ENCODE results near the gene METTL1. TPM values are rescaled to one million over a fixed set of nuclear protein-coding genes. Genes with fewer than 3 reads are reported as not detected.

The METTL1 gene
- total and polyA plus RNA-seq, 11 donors: 0.95 to 28.5 (median 7.9) TPM

DNA sequence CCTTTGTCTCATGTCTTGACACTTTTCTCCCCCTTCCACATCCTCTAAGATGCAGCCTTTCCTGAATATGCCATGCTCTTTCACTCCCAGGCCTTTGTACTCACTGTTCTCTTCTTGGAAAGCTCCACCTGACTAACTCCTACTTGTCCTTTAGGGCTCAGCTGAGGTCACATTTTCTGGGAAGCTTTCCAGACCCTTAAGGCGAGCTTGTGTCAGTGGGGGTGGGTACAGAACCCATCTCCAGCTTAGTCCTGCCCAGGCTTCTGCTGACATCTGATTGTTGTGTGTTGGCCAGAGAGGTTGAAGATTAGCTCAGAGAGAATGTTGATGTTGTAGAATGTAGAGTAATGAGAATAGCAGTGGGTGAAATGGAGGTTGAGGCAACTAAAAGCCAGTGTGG lies 7.8 kb upstream of the METTL1 start:
- Histone ChIP-seq H3K4me1 (peaks cover 0 to 41% (median 13%) of the 10 kb centered on the region in 12 donors), H3K9me3 (no peaks in the 10 kb centered on the region), H3K27ac (no peak overlapping the region), H3K36me3 (peaks cover 0 to 35% (median 6%) of the 10 kb centered on the region in 9 donors), H3K27me3 (no peaks in the 10 kb centered on the region), H3K4me3 (no peak overlapping the region)
- no peak for ATAC-seq
- TF ChIP-seq POLR2A (IDR thresholded peaks at IDR 0.05): no peak
- TF ChIP-seq, protein P1, sequence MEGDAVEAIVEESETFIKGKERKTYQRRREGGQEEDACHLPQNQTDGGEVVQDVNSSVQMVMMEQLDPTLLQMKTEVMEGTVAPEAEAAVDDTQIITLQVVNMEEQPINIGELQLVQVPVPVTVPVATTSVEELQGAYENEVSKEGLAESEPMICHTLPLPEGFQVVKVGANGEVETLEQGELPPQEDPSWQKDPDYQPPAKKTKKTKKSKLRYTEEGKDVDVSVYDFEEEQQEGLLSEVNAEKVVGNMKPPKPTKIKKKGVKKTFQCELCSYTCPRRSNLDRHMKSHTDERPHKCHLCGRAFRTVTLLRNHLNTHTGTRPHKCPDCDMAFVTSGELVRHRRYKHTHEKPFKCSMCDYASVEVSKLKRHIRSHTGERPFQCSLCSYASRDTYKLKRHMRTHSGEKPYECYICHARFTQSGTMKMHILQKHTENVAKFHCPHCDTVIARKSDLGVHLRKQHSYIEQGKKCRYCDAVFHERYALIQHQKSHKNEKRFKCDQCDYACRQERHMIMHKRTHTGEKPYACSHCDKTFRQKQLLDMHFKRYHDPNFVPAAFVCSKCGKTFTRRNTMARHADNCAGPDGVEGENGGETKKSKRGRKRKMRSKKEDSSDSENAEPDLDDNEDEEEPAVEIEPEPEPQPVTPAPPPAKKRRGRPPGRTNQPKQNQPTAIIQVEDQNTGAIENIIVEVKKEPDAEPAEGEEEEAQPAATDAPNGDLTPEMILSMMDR (IDR thresholded peaks at IDR 0.05): no peak
- intact Hi-C loops (cut with DNase I): loop anchor here in 4 of 10 donors (5.0 kb wide), 1 partner anchor 128 kb away; no protein-coding TSS in a partner anchor
- no peak for DNase-seq
- 50 to 61% (median 56%) methylated on average over 1 of the region's 1 CpG for WGBS, 4 donors

GRCh38 chr12:57777911-57778310 lies 6.0 kb upstream of the METTL1 start:
- H3K9me3 ChIP-seq: no peaks in the 10 kb centered on the region
- TF ChIP-seq POLR2A (IDR thresholded peaks at IDR 0.05): no peak
- TF ChIP-seq, protein P1 (IDR thresholded peaks at IDR 0.05): no peak
- intact Hi-C loops (cut with DNase I): no loop called here
- no peak overlapping the region for H3K27ac ChIP-seq
- 92 to 98% (median 95%) methylated on average over 7 of the region's 7 CpGs for WGBS, 4 donors
- peaks cover 0 to 26% (median 6%) of the 10 kb centered on the region in 9 donors for H3K36me3 ChIP-seq
- DNase-seq: no peak
- ATAC-seq: no peak
- H3K27me3 ChIP-seq: no peaks in the 10 kb centered on the region
- H3K4me3 ChIP-seq: no peak overlapping the region
- peaks cover 0 to 34% (median 8%) of the 10 kb centered on the region in 12 donors for H3K4me1 ChIP-seq

GRCh38 chr12:57777367-57777766 lies 5.5 kb upstream of the METTL1 start:
- no peak for TF ChIP-seq POLR2A (IDR thresholded peaks at IDR 0.05)
- TF ChIP-seq, protein P1 (IDR thresholded peaks at IDR 0.05): no peak
- intact Hi-C loops (cut with DNase I): no loop called here
- 88 to 93% (median 90%) methylated on average over 7 of the region's 7 CpGs for WGBS, 4 donors
- Histone ChIP-seq H3K27me3 (no peaks in the 10 kb centered on the region), H3K9me3 (no peaks in the 10 kb centered on the region), H3K36me3 (peaks cover 0 to 26% (median 6%) of the 10 kb centered on the region in 9 donors), H3K4me3 (no peak overlapping the region), H3K4me1 (peaks cover 0 to 35% (median 8%) of the 10 kb centered on the region in 12 donors), H3K27ac (no peak overlapping the region)
- DNase-seq: no peak
- ATAC-seq: no peak

DNA sequence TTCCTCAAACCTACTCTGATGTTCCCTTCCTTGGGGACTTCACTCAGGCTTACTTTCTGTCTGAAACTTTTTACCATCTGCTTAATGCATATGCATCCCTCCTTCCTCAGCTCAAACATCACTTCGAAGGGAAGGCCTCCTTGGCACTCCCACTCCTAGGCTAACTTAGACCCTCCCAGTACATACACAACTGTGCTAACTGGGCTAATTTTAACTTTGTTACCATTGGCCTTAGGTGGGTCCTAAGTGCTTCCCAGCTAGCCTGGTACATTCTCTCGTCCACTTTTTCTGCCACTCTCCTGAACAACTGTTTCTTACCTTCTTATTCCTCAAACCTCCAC lies 4.3 kb upstream of the METTL1 start:
- 87 to 92% (median 89%) methylated on average over 2 of the region's 2 CpGs for WGBS, 4 donors
- H3K4me3 ChIP-seq: no peak overlapping the region
- no peaks in the 10 kb centered on the region for H3K27me3 ChIP-seq
- H3K27ac ChIP-seq: no peak overlapping the region
- no peaks in the 10 kb centered on the region for H3K9me3 ChIP-seq
- TF ChIP-seq POLR2A (IDR thresholded peaks at IDR 0.05): no peak
- TF ChIP-seq, protein P1 (IDR thresholded peaks at IDR 0.05): no peak
- intact Hi-C loops (cut with DNase I): no loop called here
- ATAC-seq: no peak
- peaks cover 0 to 27% (median 11%) of the 10 kb centered on the region in 12 donors for H3K4me1 ChIP-seq
- DNase-seq: no peak
- H3K36me3 ChIP-seq: peaks cover 0 to 26% (median 6%) of the 10 kb centered on the region in 9 donors

All from heart left ventricle (tissue), 16 donors.